ENCODE results near the gene HOXD4. TPM values are rescaled to one million over a fixed set of nuclear protein-coding genes. Genes with fewer than 3 reads are reported as not detected.

HOXD4 gene
- polyA plus RNA-seq, 1 donor = 60.4 TPM

- DNase-seq = peak; percentile 68
These were observed 36.8 kb downstream of the HOXD4 start, which contains the start of gene HOXD1 for GRCh38 chr2:176187899-176188773. Gene HOXD1 (plus strand): TSS chr2:176188668. CDS start chr2:176188802, 134 bp downstream.

- DNase-seq = no peak
These were observed 37.7 kb downstream of the HOXD4 start for GRCh38 chr2:176188774-176189680.

- DNase-seq = no peak
These were observed 38.6 kb downstream of the HOXD4 start for GRCh38 chr2:176189681-176190641.

GRCh38 chr2:176192351-176192750, 41.0 kb downstream of the HOXD4 start:
- no peak for DNase-seq

GRCh38 chr2:176193048-176193447, 41.7 kb downstream of the HOXD4 start:
- no peak for DNase-seq

GRCh38 chr2:176199902-176200301, 48.6 kb downstream of the HOXD4 start:
- DNase-seq = no peak

GRCh38 chr2:176200971-176201370, 49.6 kb downstream of the HOXD4 start:
- DNase-seq = no peak

GRCh38 chr2:176202491-176202890, 51.1 kb downstream of the HOXD4 start:
- DNase-seq = no peak

Other genes with a start within 250 kb of the HOXD4 start
- 25.7 TPM for gene LNPK, start 149.3 kb upstream of the HOXD4 start, polyA plus RNA-seq (ENCODE audit: insufficient read length)
- not detected for gene EVX2, start 67.6 kb upstream of the HOXD4 start, polyA plus RNA-seq (ENCODE audit: insufficient read length)
- gene HOXD13, start 58.8 kb upstream of the HOXD4 start, polyA plus RNA-seq (ENCODE audit: insufficient read length) = 0.20 TPM
- gene HOXD12, start 51.8 kb upstream of the HOXD4 start, polyA plus RNA-seq (ENCODE audit: insufficient read length) = 0.32 TPM
- 63.7 TPM for gene HOXD11, start 44.3 kb upstream of the HOXD4 start, polyA plus RNA-seq (ENCODE audit: insufficient read length)
- 220 TPM for gene HOXD10, start 34.8 kb upstream of the HOXD4 start, polyA plus RNA-seq (ENCODE audit: insufficient read length)
- 84.0 TPM for gene HOXD9, start 28.8 kb upstream of the HOXD4 start, polyA plus RNA-seq (ENCODE audit: insufficient read length)
- 170 TPM for gene HOXD8, start 21.8 kb upstream of the HOXD4 start, polyA plus RNA-seq (ENCODE audit: insufficient read length)
- 26.1 TPM for gene HOXD3, start 5.8 kb downstream of the HOXD4 start, polyA plus RNA-seq (ENCODE audit: insufficient read length)
- 10.1 TPM for gene HOXD1, start 37.1 kb downstream of the HOXD4 start, polyA plus RNA-seq (ENCODE audit: insufficient read length)
- gene MTX2, start 117.9 kb downstream of the HOXD4 start, polyA plus RNA-seq (ENCODE audit: insufficient read length) = 88.7 TPM

Data from left kidney (tissue), 2 donors.